Astrocyte (in vitro differentiated cells and primary cell): ENCODE measurements around the gene PALS1.
"Not testable (repeated sequence)": the region's sequence is repeated elsewhere in the genome, so short reads cannot be mapped to it uniquely, and the experiment has no call there.

ENCODE experiments used
- EZH2 ChIP-seq: IDR thresholded peaks from 2 replicates; pipeline ENCODE4 v1.6.1; 2012; ENCODE audit warnings: mild to moderate bottlenecking, low read length, inconsistent platforms; ENCODE audit not compliant: insufficient read depth
- TF ChIP-seq, protein P1 (sequence below): IDR thresholded peaks from 2 replicates; pipeline ENCODE4 v1.5.1; 2011; ENCODE audit warnings: low read depth, mild to moderate bottlenecking, inconsistent platforms, low read length, moderate library complexity; ENCODE audit not compliant: insufficient read depth

DNA sequence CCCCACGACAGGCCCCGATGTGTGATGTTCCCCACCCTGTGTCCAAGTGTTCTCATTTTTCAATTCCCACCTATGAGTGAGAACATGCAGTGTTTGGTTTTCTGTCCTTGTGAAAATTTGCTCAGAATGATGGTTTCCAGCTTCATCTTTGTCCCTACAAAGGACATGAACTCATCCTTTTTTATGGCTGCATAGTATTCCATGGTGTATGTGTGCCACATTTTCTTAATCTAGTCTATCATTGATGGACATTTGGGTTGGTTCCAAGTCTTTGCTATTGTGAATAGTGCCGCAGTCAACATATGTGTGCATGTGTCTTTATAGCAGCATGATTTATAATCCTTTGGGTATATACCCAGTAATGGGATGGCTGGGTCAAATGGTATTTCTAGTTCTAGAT lies 32.0 kb downstream of the PALS1 start:
- TF ChIP-seq, protein P1, sequence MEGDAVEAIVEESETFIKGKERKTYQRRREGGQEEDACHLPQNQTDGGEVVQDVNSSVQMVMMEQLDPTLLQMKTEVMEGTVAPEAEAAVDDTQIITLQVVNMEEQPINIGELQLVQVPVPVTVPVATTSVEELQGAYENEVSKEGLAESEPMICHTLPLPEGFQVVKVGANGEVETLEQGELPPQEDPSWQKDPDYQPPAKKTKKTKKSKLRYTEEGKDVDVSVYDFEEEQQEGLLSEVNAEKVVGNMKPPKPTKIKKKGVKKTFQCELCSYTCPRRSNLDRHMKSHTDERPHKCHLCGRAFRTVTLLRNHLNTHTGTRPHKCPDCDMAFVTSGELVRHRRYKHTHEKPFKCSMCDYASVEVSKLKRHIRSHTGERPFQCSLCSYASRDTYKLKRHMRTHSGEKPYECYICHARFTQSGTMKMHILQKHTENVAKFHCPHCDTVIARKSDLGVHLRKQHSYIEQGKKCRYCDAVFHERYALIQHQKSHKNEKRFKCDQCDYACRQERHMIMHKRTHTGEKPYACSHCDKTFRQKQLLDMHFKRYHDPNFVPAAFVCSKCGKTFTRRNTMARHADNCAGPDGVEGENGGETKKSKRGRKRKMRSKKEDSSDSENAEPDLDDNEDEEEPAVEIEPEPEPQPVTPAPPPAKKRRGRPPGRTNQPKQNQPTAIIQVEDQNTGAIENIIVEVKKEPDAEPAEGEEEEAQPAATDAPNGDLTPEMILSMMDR: not testable (repeated sequence)
- not testable (repeated sequence) for TF ChIP-seq EZH2
